H1 (cell line): ENCODE data around the gene SLC7A8. TPM values are rescaled to one million over a fixed set of nuclear protein-coding genes. Genes with fewer than 3 reads are reported as not detected.

Source experiments
- CTCF ChIA-PET: fragments of 300-600 bp; sonication (Branson Sonifier 250); formaldehyde crosslinking; loops from one replicate; lab custom pipeline; 2021; ENCODE audit not compliant: partially characterized antibody; lab: Charles Lee
- POLR2A ChIA-PET: fragments of 300-600 bp; sonication (Branson Sonifier 250); formaldehyde crosslinking; loops from one replicate; lab custom pipeline; 2021; ENCODE audit warnings: inconsistent platforms; ENCODE audit not compliant: partially characterized antibody; lab: Charles Lee
- DNase-seq, 2 experiments: peaks; one replicate each; pipeline versions ENCODE4 v3.0.0 to v3.0.0-alpha.2; 2010 to 2022; ENCODE audit warnings: low spot score in 2 of 2, low read depth in 1 of 2, mixed read lengths in 1 of 2
- FAIRE-seq: peaks from 2 replicates; lab custom pipeline; 2011; peaks lifted over from hg19 to GRCh38; lab: Jason Lieb, UNC
- H2AFZ ChIP-seq: 2 replicates; pipeline ENCODE4 v1.8.1; 2012; ENCODE audit warnings: low read length, inconsistent platforms
- H2AK5ac ChIP-seq: 2 replicates; pipeline ENCODE4 v1.6.1; 2013; ENCODE audit warnings: low read depth, low read length
- H2BK120ac ChIP-seq: replicated peaks from 2 replicates; pipeline ENCODE3; 2013; ENCODE audit warnings: low read depth, low read length, inconsistent platforms
- H2BK12ac ChIP-seq: 2 replicates; pipeline ENCODE4 v1.6.1; 2013; ENCODE audit warnings: low read depth, low read length
- H2BK15ac ChIP-seq: 2 replicates; pipeline ENCODE4 v1.6.1; 2013; ENCODE audit warnings: low read length
- H2BK20ac ChIP-seq: 2 replicates; pipeline ENCODE4 v1.6.1; 2013; ENCODE audit warnings: low read length
- H2BK5ac ChIP-seq: 2 replicates; pipeline ENCODE4 v1.6.1; 2013; ENCODE audit warnings: low read depth, low read length
- H3K14ac ChIP-seq: 2 replicates; pipeline ENCODE4 v1.6.1; 2013; ENCODE audit warnings: inconsistent platforms; ENCODE audit not compliant: insufficient read length
- H3K18ac ChIP-seq: 2 replicates; pipeline ENCODE4 v1.6.1; 2013; ENCODE audit warnings: low read length; ENCODE audit errors: extremely low read depth
- H3K23ac ChIP-seq: 2 replicates; pipeline ENCODE4 v1.6.1; 2013; ENCODE audit warnings: inconsistent platforms; ENCODE audit not compliant: insufficient read length
- H3K23me2 ChIP-seq: 2 replicates; pipeline ENCODE4 v1.6.1; 2013; ENCODE audit warnings: low read depth, low read length
- H3K27ac ChIP-seq: 2 replicates; pipeline ENCODE4 v1.6.1; 2011; ENCODE audit warnings: low read depth, low read length, inconsistent platforms
- H3K27me3 ChIP-seq, 4 experiments: replicated peaks in 1 of 4; 1 replicate in 1 of 4; 2 replicates in 3 of 4; pipeline versions ENCODE4 v1.6.1 to v1.8.1; 2011 to 2013; ENCODE audit warnings: low read length in 3 of 4, mild to moderate bottlenecking in 3 of 4, inconsistent platforms in 2 of 4, mixed read lengths in 2 of 4, moderate library complexity in 1 of 4; ENCODE audit not compliant: control insufficient read depth in 3 of 4, insufficient read depth in 3 of 4; ENCODE audit errors: extremely low read depth in 1 of 4
- H3K36me3 ChIP-seq, 4 experiments: 2 replicates each; pipeline versions ENCODE4 v1.6.1 to v1.8.1; 2011 to 2013; ENCODE audit warnings: mild to moderate bottlenecking in 4 of 4, low read length in 3 of 4, moderate library complexity in 2 of 4, control low read depth in 1 of 4, inconsistent platforms in 1 of 4; ENCODE audit not compliant: insufficient read depth in 4 of 4, control insufficient read depth in 2 of 4
- H3K4ac ChIP-seq: replicated peaks from 2 replicates; pipeline ENCODE3; 2013; ENCODE audit warnings: low read length, low read depth, mixed read lengths, inconsistent platforms; ENCODE audit not compliant: insufficient read length
- H3K4me1 ChIP-seq, 4 experiments: replicated peaks in 1 of 4; 1 replicate in 1 of 4; 2 replicates in 3 of 4; pipeline versions ENCODE4 v1.6.1 to v1.8.1; 2011 to 2013; ENCODE audit warnings: low read length in 3 of 4, inconsistent platforms in 2 of 4, mixed read lengths in 1 of 4; ENCODE audit not compliant: insufficient read depth in 4 of 4, control insufficient read depth in 3 of 4
- H3K4me2 ChIP-seq, 2 experiments: 2 replicates each; pipeline versions ENCODE4 v1.6.1 to v1.8.1; 2011 to 2013; ENCODE audit warnings: low read depth in 2 of 2, low read length in 2 of 2, control low read depth in 1 of 2, inconsistent platforms in 1 of 2, mild to moderate bottlenecking in 1 of 2; ENCODE audit not compliant: insufficient read depth in 1 of 2
- H3K4me3 ChIP-seq, 4 experiments: fragments of 200-600, 300-600 bp in 1 of 4; sonication (generic), shearing (Covaris generic), sonication (Bioruptor Twin) in 1 of 4; 2 replicates each; pipeline versions ENCODE4 v1.5.1 to v1.8.1; 2011 to 2016; ENCODE audit warnings: low read length in 4 of 4, low read depth in 3 of 4, control low read depth in 2 of 4, inconsistent platforms in 2 of 4, mild to moderate bottlenecking in 2 of 4, mixed read lengths in 1 of 4, moderate library complexity in 1 of 4; ENCODE audit not compliant: insufficient read depth in 2 of 4; ENCODE audit errors: extremely low read depth in 1 of 4
- H3K56ac ChIP-seq: replicated peaks from 2 replicates; pipeline ENCODE3; 2013; ENCODE audit warnings: low read depth, mild to moderate bottlenecking, mixed read lengths, low read length, inconsistent platforms; ENCODE audit not compliant: insufficient read length
- H3K79me1 ChIP-seq: 2 replicates; pipeline ENCODE4 v1.6.1; 2013; ENCODE audit warnings: low read depth, low read length, control low read depth
- H3K79me2 ChIP-seq, 2 experiments: 2 replicates each; pipeline versions ENCODE4 v1.6.1 to v1.8.1; 2012 to 2013; ENCODE audit warnings: low read length in 2 of 2, mild to moderate bottlenecking in 2 of 2, inconsistent platforms in 1 of 2; ENCODE audit not compliant: insufficient read depth in 2 of 2, control insufficient read depth in 1 of 2
- H3K9ac ChIP-seq, 4 experiments: replicated peaks in 1 of 4; 1 replicate in 1 of 4; 2 replicates in 3 of 4; pipeline versions ENCODE4 v1.6.1 to v1.8.1; 2011 to 2013; ENCODE audit warnings: low read depth in 3 of 4, low read length in 3 of 4, control low read depth in 2 of 4, mild to moderate bottlenecking in 2 of 4, moderate library complexity in 2 of 4, inconsistent platforms in 1 of 4; ENCODE audit errors: extremely low read depth in 1 of 4
- H3K9me3 ChIP-seq, 2 experiments: 2 replicates each; pipeline versions ENCODE4 v1.6.1 to v1.8.1; 2012 to 2013; ENCODE audit warnings: mild to moderate bottlenecking in 2 of 2, moderate library complexity in 2 of 2, control low read depth in 1 of 2, inconsistent platforms in 1 of 2, low read depth in 1 of 2, low read length in 1 of 2, mixed read lengths in 1 of 2; ENCODE audit not compliant: insufficient read depth in 2 of 2
- H4K20me1 ChIP-seq, 2 experiments: replicated peaks in 1 of 2; 2 replicates each; pipeline versions ENCODE3 to v1.8.1; 2011 to 2013; ENCODE audit warnings: inconsistent platforms in 2 of 2, low read length in 2 of 2, mild to moderate bottlenecking in 1 of 2; ENCODE audit not compliant: insufficient read depth in 2 of 2, control insufficient read depth in 1 of 2
- H4K5ac ChIP-seq: 2 replicates; pipeline ENCODE4 v1.6.1; 2013; ENCODE audit warnings: low read length, low read depth, mixed read lengths, inconsistent platforms; ENCODE audit not compliant: insufficient read length
- H4K8ac ChIP-seq: 2 replicates; pipeline ENCODE4 v1.8.0; 2013; ENCODE audit warnings: mild to moderate bottlenecking, moderate library complexity, low read length, inconsistent platforms; ENCODE audit not compliant: insufficient read depth; ENCODE audit errors: extremely low read depth
- H4K91ac ChIP-seq: replicated peaks from 2 replicates; pipeline ENCODE3; 2013; ENCODE audit warnings: low read length, mixed read lengths, inconsistent platforms; ENCODE audit not compliant: insufficient read length
- BACH1 ChIP-seq: IDR thresholded peaks from 2 replicates; pipeline ENCODE4 v1.6.1; 2012; ENCODE audit warnings: low read length, improper control_type of control experiment
- BRCA1 ChIP-seq: IDR thresholded peaks from 2 replicates; pipeline ENCODE4 v1.6.1; 2012; ENCODE audit warnings: low read depth, low read length, improper control_type of control experiment
- EGR1 ChIP-seq: IDR thresholded peaks from 2 replicates; pipeline ENCODE4 v1.6.1; 2011; ENCODE audit warnings: low read depth, low read length, borderline replicate concordance
- EP300 ChIP-seq, 2 experiments: IDR thresholded peaks; 1 replicate in 1 of 2; 2 replicates in 1 of 2; pipeline ENCODE4 v1.6.1; 2011 to 2012; ENCODE audit warnings: low read depth in 2 of 2, low read length in 2 of 2, mild to moderate bottlenecking in 2 of 2, borderline replicate concordance in 1 of 2, inconsistent platforms in 1 of 2, moderate library complexity in 1 of 2
- GABPA ChIP-seq: IDR thresholded peaks from 2 replicates; pipeline ENCODE4 v1.6.1; 2011; ENCODE audit warnings: mild to moderate bottlenecking, low read length, moderate library complexity, borderline replicate concordance; ENCODE audit not compliant: insufficient read depth
- HDAC6 ChIP-seq: IDR thresholded peaks from one replicate; pipeline ENCODE4 v1.7.1; 2012; ENCODE audit warnings: low read depth, mild to moderate bottlenecking, inconsistent platforms, low read length, moderate library complexity
- KDM4A ChIP-seq: IDR thresholded peaks from one replicate; pipeline ENCODE4 v1.7.1; 2012; ENCODE audit warnings: low read depth, mild to moderate bottlenecking, moderate library complexity, low read length, inconsistent platforms; ENCODE audit not compliant: severe bottlenecking
- KDM5A ChIP-seq: fragments of 200-600 bp; IDR thresholded peaks from 2 replicates; pipeline ENCODE4 v1.7.1; 2012; ENCODE audit warnings: mild to moderate bottlenecking, low read length, inconsistent platforms, mixed read lengths
- PHF8 ChIP-seq: fragments of 200-600 bp; sonication (generic); conservative IDR thresholded peaks from 2 replicates; pipeline ENCODE4 v1.7.1; 2012; ENCODE audit warnings: low read depth, mild to moderate bottlenecking, inconsistent platforms, low read length, moderate library complexity
- POLR2A ChIP-seq, 2 experiments: IDR thresholded peaks; 1 replicate in 1 of 2; 2 replicates in 1 of 2; pipeline ENCODE4 v1.6.1; 2011; ENCODE audit warnings: low read depth in 2 of 2, low read length in 2 of 2, mild to moderate bottlenecking in 2 of 2; ENCODE audit errors: control extremely low read depth in 1 of 2
- RAD21 ChIP-seq, 2 experiments: IDR thresholded peaks in 1 of 2; conservative IDR thresholded peaks in 1 of 2; 2 replicates each; pipeline ENCODE4 v1.6.1; 2011; ENCODE audit warnings: low read depth in 2 of 2, low read length in 2 of 2, improper control_type of control experiment in 1 of 2, inconsistent platforms in 1 of 2, mild to moderate bottlenecking in 1 of 2, moderate library complexity in 1 of 2
- SIN3A ChIP-seq, 2 experiments: IDR thresholded peaks in 1 of 2; conservative IDR thresholded peaks in 1 of 2; 2 replicates each; pipeline ENCODE4 v1.6.1; 2011 to 2012; ENCODE audit warnings: low read length in 2 of 2, improper control_type of control experiment in 1 of 2, low read depth in 1 of 2, mild to moderate bottlenecking in 1 of 2
- SIRT6 ChIP-seq: IDR thresholded peaks from one replicate; pipeline ENCODE4 v1.7.1; 2012; ENCODE audit warnings: low read length, inconsistent platforms
- ZNF274 ChIP-seq: IDR thresholded peaks from 2 replicates; pipeline ENCODE4 v1.7.0; 2012; ENCODE audit warnings: low read length, borderline replicate concordance; ENCODE audit errors: extremely low read depth
- WGBS, 2 experiments: shearing (Covaris generic) in 1 of 2; methylation state at CpG; one replicate each; pipeline versions ENCODE4 v1.1.6 to v1.1.7; 2013 to 2015; ENCODE audit warnings: low lambda C conversion rate in 2 of 2, mixed read lengths in 2 of 2, inconsistent platforms in 1 of 2, low coverage in 1 of 2, missing lambda C conversion rate in 1 of 2; ENCODE audit not compliant: insufficient replicate concordance in 2 of 2, insufficient coverage in 1 of 2, insufficient read length in 1 of 2; ENCODE audit errors: extremely low coverage in 1 of 2, missing lambda C conversion rate in 1 of 2; 5-methylcytosine and 5-hydroxymethylcytosine counted together
- polyA plus RNA-seq, 7 experiments: library from polyadenylated mRNA; depleted of rRNA in 3 of 7; stranded (reverse) in 5 of 7; unstranded in 2 of 7; fragments of >200 nt in 5 of 7; fragments of 200-250 nt in 2 of 7; gene quantifications; 1 replicate in 5 of 7; 2 replicates in 1 of 7; 4 replicates in 1 of 7; pipeline versions ENCODE4 v1.2.1 to v1.2.3, GENCODE V29; 2011 to 2013; ENCODE audit warnings: missing spikeins in 2 of 7, mixed read lengths in 2 of 7
- total RNA-seq: library from RNA; stranded (reverse); fragmentation: NEBNext Ultra II Directional; extraction: Animal tissue kit (Norgen Biotek cat#: 25700); gene quantifications from 2 replicates; pipeline ENCODE4 v1.2.1, GENCODE V29; 2021

SLC7A8 gene
- total and polyA plus RNA-seq, 2 of the 8 experiments (the other 6 are each of a cell fraction or from before 2014, with no cell fraction given): 182 to 204 TPM

GRCh38 chr14:23090254-23090636, 93.2 kb downstream of the SLC7A8 start:
- no peak overlapping the region for H2BK15ac ChIP-seq
- H4K8ac ChIP-seq: no peak overlapping the region
- ChIA-PET POLR2A (interaction anchor here (0.7 to 2.5 kb wide), 10 partner anchors 10 to 94 kb away, joined by 3 to 14 read pairs (median 4); partner anchors contain the start of gene SLC7A8), CTCF (interaction anchor here (0.6 to 4.6 kb wide), 12 partner anchors 10 to 290 kb away, joined by 3 to 56 read pairs (median 3); no protein-coding TSS in a partner anchor)
- peaks cover 5% of the 10 kb centered on the region; the same call in 1 of the 2 replicates for H3K23me2 ChIP-seq
- FAIRE-seq (no peak), DNase-seq (no peak)
- no peak overlapping the region for H2BK5ac ChIP-seq
- no peaks in the 10 kb centered on the region for H3K27me3 ChIP-seq
- no peak overlapping the region for H2BK120ac ChIP-seq
- H4K5ac ChIP-seq: no peak overlapping the region
- peaks cover 27 to 76% (median 56%) of the 10 kb centered on the region in 4 experiments for H3K36me3 ChIP-seq
- WGBS, 2 experiments: 97% methylated on average over 4 of the region's 4 CpGs; no CpG with 5 or more reads in 1 of the 2 experiments
- H3K79me1 ChIP-seq: peaks cover 2% of the 10 kb centered on the region; the same call in 1 of the 2 replicates
- H3K4ac ChIP-seq: no peak overlapping the region
- no peak overlapping the region for H2AFZ ChIP-seq
- no peak overlapping the region for H3K4me3 ChIP-seq
- no peak overlapping the region for H2BK20ac ChIP-seq
- H3K18ac ChIP-seq: no peak overlapping the region
- H4K20me1 ChIP-seq: peaks cover 6 to 9% of the 10 kb centered on the region in 2 experiments
- H3K4me1 ChIP-seq: no peaks in the 10 kb centered on the region; a peak in 1 of 7 replicates
- H3K23ac ChIP-seq: no peak overlapping the region
- H3K14ac ChIP-seq: no peak overlapping the region
- no peak overlapping the region for H3K56ac ChIP-seq
- H3K9me3 ChIP-seq: no peaks in the 10 kb centered on the region
- no peak overlapping the region for H3K27ac ChIP-seq
- H3K79me2 ChIP-seq: peaks cover 16 to 42% of the 10 kb centered on the region in 2 experiments
- H2BK12ac ChIP-seq: no peak overlapping the region
- H3K4me2 ChIP-seq: no peak overlapping the region
- H2AK5ac ChIP-seq: no peak overlapping the region
- H3K9ac ChIP-seq: no peak overlapping the region
- no peak overlapping the region for H4K91ac ChIP-seq
- TF ChIP-seq SIN3A (conservative IDR thresholded peaks at IDR 0.05 in 1 of 2, IDR thresholded peaks at IDR 0.05 in 1 of 2; ENCODE audit: low read depth in 1 of 2, low read length in 2 of 2) (no peak), SIRT6 (no peak), RAD21 (IDR thresholded peaks at IDR 0.05 in 1 of 2, conservative IDR thresholded peaks at IDR 0.05 in 1 of 2; ENCODE audit: low read depth in 2 of 2, low read length in 2 of 2) (no peak), KDM5A (no peak), EP300 (IDR thresholded peaks at IDR 0.05; ENCODE audit: borderline replicate concordance in 1 of 2, low read depth in 2 of 2, low read length in 2 of 2) (no peak), ZNF274 (no peak), BRCA1 (no peak), BACH1 (no peak), KDM4A (no peak), POLR2A (IDR thresholded peaks at IDR 0.05; ENCODE audit: control extremely low read depth in 1 of 2, low read depth in 2 of 2, low read length in 2 of 2) (no peak), HDAC6 (no peak), GABPA (no peak), EGR1 (no peak), PHF8 (no peak)
